GM21447 (cell line): Measurements from ENCODE around the gene PSMB7.

Experiments
- ATAC-seq: cut with Tn5 transposase; IDR thresholded peaks from one replicate; pipeline ENCODE4 v1.9.1; 2021; ENCODE audit not compliant: unreplicated experiment

The PSMB7 gene

DNA sequence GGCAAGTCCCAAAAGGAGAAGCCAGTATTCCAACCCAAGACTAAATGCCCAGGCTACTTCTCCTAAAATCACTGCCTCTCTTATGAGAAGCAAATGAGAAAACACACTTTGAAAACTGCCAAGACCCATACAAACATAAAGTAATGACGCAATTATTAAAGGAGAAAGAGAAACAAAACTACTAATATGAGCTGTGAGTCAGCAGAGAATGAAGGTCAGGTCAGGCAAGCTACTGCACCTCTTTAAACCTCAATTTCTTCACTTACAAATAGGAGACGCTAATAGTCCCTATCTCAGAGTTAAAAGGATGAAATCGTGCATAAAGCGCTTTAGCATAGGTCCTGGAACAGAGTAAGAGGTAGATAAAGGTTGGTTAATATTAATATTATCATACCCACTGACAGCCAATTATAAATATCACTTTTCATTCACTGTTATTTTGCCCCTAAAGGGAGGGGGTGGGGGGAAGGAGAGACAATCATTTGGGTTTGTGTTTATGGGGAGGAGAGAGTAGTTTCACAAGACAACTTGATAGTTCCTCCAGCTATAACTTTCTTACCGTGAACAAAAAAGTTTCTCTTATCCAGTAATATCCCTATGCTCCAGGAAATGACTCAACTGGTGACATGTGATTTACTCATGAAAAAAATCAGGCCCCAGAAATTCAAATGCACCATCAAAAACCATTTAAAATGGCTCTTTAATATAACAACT is 3.6 kb downstream of the PSMB7 start:
- no peak for ATAC-seq

DNA sequence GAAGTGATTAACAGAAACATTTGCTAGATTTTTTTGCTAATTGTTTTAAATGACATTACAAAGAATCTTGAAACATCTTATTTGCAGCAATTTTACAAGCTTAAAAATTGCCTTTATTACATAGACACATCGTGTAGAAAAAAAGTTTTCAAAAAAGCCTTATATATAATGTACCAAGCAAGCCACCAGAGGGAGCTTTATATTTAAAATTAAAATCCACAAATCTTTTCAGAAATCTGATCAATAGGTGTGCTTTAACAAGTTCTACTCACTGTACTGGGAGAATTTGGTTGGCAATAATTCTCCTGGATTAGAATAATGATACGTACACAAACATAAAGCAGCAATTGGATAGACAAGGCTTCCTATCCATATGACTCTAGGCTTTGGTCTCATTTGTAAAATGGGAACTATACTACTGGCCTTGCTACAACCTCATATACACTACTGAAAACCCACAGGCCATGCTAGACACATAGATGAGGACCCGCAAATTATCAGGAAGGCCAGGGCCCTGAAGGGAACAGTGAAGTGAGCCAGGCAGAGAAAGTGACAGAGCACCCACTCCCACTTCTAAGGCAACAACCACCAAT is 4.8 kb downstream of the PSMB7 start:
- ATAC-seq: no peak

DNA sequence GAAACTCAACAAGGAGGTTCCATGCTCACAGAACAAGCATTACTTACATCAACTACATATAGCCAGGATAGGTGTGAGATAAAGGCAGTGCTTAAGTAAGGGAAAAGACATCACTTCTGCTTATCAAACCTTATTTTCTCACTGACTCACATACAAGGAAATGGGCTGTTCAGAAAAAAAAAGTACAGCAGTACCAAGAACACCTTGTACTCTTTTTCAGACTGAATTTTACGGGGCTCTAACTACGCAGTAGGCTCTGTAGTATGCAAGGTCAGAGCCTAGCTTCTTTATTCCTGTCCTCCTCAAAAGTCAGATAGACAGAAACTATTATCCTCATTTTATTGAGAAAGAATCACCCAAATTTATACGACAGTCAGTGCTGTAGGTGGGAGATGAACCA is 5.8 kb downstream of the PSMB7 start:
- no peak for ATAC-seq

DNA sequence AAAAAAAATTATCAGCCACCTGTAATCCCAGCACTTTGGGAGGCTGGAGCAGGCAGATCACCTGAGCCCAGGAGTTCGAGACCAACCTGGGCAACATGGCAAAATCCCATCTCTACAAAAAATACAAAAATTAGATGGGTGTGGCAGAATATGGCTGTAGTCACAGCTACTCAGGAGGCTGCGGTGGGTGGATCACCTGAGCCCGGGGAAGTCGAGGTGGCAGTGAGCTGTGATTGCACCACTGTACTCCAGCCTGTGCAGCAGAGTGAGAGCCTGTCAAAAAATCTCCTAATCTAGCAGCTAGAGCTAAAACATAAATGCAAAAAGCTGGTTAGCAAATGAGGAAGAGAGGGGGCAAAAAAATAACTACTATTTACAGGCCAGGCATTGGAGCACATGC is 12.0 kb downstream of the PSMB7 start:
- ATAC-seq: no peak

DNA sequence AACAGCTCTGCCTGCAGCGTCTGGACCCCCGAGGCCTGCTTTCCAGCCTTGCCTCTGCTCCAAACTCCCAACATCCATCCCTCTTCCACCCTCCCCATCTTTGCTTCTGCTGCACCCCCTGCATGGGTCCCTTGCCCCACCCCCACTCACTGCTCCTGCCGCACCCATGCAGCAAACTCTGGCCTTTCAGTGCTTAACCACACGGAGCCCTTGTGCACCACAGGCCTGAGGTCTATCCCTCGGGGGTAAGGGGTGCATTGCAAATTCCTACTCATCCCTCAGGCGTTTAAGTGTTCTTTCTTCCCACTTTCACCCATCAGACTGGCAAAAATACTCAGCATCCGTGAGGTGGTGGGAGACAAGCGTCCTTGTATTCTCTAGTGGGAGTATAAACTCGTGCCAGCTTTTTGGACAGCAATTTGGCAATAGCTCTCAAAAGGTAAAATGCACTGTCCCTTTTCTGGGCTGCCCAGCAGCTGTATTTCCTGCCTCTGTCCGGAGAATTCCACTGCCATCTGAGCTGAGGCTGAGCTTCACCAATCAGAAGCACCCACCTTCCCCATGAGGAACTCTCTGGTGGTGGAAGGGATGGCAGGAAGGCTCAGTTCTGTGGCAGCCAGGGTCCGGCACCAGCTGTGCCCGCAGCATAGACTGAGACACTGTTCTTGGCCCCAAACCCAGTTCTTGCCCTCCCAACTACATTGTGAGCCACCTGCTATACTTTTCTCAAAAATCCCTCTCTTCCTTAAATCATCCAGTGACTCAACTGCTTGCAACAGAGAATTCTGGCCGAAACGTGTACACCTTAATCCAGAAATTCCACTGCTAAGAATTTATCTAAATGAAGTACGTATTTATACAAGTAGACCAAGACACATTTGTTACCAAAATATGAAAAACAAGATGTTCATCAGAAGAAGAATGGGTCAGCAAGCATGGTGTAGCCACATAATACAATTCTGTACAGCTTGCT is 15.0 kb downstream of the PSMB7 start:
- ATAC-seq: no peak

DNA sequence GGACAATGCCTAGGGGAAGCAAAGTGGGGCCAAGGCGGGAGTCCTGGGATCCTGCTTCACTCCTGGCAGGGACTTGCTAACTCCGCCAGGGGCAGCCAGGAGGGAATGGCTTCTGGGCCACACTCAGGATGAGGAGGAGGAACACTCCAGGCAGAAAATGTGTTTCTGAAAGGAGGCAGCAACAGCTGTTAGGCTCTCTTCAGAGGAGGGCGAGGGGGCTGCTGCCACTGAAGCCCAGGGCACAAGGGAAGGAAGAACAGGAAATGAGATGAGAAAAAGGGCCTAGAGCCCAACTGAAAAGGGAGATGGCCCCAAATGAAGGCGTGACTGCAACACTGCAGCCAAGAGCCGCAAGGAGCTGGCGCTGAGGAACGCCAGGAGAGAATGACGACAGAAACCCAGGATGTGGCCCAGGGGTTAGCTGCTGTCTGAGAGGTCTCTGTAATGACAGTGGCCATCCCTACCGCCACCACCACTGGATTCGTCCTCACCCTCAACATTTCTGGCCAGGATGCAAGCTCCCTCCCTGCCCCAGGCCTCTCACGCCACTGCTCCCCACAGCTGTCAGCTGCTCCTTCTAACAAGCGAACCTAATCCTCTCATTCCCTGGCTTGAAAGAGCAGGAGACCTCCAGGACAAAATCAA is 15.8 kb downstream of the PSMB7 start:
- ATAC-seq: no peak

DNA sequence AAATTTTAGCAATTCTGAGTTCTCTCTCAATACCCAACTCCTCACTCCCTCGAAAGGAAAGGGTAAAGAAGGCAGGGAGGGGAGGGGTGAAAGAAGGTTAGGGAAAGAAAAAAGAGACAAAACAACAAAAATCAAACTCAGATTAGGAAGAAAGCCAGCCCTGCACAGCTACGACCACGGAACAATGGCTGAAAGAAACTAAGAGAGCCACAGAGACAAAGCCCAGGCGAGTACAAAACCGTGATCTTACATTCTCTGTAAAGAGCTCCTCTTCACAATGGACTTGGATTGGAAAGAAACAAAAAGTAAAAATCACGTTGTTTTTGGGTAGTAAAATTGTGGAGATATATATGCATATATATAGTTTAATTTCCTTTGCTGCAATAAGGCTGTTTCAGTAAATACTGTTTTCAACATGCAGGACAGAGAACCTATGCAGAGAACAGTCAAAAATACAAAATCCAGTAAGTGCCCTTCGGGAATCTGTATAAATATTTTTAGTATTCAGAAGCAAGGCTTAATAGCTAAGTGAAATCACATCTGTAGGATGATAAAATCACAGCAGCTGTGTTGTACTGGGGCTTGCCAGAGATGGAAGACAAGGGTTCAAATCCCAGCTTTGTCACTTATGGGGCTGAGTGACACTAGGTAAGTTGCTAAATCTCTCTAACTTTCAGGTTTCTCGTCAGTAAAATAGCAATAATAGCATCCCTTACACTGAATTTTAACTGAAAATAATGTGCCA is 16.9 kb downstream of the PSMB7 start:
- no peak for ATAC-seq

DNA sequence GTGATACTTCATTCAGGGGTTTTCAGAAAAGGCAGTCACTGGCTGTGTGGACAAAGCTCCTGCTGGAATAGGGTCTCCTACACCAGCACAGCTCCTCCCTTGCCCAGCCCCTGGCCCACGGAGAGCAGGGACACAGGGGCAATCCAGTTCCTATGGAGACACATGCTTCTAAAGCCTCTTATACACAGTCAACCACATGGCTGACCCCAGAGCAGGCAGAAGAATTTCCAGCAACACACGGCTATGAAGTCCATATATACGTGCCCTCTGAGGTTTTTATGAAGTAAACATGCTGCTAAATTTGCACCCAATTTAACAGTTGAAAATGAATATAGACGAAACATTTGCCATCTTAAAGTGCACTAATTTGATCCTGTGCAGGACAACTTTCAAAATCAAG is 19.4 kb downstream of the PSMB7 start:
- no peak for ATAC-seq

DNA sequence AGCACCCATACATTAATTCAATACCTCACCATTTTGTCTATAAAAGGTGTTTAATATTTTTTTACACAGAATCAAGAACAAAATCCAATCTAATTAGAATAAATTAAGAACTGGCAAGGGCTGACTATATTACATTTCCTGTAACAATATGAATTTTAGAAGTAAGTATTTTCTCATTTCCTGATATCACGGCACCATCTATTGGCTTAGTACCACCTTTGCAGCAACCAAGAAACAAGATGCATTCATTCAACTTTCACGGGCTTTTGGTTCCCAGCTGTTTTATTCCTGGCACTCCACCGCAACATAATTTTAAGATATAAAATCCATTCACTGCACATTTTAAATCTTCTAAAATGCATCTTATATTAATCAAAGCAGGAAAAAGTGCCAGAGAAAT is 20.6 kb downstream of the PSMB7 start:
- no peak for ATAC-seq

DNA sequence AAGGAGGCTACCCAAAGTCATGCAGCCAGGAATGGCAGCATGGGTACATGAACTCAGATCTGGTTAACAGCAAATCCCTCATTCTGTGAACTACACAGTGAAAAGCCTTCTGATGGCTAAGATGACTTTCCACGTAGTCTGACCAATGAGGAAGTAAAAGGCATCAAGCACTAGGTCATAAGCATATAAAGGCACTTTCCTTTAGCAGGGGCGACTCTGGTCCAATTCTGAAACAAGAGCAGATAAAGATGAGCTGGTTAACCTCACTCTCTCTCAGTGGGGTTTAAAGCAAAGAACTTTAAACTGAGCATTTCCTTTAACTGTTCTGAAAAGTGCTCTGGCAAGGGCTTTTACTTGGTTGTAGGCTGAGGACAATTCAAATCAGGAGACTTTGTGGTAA is 21.1 kb downstream of the PSMB7 start:
- ATAC-seq: no peak

DNA sequence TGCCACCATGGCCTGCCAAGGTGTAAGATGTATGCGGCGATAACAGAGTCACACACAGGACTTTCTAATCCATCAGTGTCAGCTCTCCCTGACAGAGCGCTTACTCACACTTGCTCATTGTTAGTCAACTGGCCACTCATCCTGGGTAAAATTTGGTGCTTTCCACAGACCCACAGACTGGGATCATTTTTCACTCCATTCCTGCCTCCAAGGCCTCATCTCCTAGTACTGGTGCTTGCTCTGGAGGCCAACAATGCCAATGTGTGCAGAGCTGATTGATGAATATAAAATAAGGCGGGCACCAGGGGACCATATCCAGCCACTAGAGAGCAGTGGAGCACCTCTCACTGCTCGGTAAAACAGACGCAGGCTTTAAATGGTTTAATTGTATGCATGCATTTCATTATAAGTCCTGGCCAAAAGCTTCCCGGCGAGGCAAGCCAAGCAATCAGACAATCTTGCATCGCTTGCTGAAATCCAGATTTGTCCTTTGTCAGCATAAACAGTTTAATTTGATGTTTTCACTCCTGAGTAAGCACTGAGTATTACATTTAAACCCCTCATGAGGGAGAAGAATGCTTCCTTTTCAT is 22.3 kb downstream of the PSMB7 start:
- ATAC-seq: no peak

DNA sequence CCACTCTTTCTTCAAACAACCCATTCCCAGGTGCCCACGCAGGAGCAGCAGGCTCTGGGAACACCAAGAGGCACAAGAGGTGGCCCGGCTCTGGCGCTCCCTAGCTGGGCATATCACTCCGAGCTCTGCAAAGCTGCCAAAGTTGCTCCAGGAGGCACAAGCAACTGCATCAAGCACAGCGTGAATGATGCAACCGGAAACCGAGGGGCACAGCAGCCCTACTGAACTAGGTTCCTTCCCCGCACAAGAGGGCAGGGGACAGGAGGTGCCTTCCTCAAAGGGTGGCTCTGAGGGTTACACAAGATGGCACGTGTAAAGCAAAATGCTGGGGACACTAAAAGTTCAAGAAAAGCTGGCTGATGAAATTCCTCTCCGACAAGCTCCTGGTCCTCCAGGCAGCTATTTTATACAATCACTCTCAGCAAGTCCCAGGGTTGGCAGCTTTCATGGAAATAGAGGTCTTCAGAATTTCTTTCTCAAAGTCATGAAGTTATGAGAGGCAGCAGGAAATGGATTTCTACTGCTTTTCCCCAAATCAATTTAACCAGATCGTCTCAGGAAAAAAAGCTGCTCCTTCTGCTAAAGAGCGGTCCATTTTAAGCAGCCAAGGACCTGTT is 22.9 kb downstream of the PSMB7 start:
- ATAC-seq: no peak

DNA sequence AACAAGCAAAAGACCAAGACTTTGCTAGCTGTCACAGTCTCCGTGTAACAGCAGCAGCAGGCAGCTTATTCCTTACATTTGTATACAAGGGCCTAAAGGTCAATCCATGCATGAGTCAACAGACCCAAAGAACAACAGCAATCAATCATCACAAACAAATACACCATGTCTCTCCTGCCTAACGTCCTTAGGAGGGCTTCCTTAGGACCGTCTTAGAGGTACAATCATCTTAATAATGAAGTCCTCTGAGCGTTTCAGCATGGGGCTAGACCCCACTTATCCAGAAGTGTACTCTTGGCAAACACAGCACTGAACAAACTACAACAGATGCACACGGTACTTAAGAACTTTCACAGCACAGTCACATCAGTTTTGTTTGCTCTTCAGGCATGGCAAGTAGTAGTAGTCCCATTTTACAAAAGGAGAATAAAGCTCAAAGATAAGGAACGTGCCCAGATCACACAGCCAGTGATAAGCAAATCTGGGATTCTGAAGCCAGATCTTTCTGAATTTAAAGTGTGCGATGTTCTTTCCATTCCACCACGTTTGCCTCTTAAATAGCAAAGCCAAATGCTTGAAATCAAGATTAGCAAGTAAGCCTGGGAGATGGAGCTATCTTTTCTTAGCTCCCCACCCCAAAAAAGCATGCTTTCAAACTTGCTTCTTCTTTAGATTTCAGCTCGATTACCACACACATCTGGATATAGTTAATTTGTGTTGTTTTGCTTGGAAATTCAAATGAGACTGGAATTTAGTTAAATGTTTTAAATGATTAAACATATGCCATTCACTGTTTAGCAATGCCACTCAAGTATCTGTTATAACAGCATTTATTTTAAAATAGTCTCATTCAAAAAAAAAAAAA is 24.2 kb downstream of the PSMB7 start:
- no peak for ATAC-seq

DNA sequence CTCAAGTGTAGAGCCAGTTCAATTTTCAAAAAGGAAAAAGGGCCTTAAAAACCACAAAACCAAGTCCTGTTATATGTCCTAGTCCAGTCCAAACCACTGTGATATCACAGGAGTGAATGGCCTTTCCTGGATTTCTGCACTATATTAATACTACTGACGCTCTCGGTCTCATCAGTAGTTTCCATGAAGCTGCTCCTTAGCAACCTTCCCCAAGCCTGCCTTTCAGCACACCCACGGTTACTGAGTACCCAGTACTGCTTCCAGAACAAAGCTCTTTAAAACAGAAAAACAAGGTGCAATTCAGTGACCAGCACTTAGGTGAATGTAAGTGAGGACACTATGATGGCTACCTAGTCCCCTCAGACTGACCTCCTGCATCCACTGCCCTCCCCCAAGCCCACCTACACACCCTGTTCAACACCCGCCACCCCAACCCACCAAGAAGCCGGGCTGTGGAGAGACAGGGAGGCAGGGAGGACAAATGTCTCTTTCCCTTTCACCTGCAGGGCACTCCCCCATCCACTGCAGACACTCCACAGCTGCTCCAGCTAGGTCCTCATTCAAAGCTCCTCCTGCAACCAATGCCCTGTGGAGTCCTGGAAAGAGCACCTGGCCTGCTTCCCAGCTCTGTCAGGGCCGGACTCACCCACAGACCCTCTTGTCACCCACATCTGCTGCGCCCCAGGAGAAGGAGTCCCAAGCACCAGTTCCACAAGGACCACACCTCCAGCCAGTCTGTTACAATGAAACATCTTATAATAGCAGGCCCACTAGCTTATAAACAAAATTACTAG is 25.9 kb downstream of the PSMB7 start:
- ATAC-seq: no peak

DNA sequence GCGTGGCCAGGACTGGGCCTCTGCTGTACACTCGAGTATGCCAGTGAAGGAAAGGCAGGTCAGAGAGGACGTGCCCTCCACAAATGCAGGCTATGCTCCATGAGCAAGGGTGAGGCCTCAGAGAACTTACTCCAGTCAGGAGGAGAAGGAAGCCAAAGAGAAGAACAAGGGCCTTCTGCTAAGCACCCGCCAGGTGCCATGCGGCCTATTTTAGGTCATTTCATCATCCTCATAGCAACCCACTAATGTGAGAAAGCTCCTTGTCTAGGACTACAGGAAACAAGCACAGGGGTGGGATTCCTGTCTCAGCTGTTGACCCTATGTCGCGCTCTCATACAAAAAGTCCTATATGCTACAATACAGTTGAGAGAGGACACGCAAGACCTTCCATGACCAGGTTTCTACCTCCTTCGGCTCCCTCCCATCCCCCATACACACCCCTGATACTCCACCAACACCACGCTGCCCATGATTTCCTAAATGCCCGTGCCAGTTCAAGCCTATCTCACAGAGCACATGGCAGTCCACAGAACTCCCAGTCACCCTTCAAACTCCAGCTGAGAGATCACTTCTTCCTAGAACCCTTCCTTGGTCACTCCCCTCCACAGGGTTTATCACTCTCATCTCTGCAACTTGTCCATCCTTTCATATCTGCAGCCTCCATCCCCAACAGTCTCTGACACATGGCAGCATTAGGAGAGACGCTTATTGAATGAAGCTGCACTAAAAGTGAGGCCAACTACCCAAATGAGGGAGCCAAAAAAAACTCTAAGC is 26.8 kb downstream of the PSMB7 start:
- no peak for ATAC-seq

DNA sequence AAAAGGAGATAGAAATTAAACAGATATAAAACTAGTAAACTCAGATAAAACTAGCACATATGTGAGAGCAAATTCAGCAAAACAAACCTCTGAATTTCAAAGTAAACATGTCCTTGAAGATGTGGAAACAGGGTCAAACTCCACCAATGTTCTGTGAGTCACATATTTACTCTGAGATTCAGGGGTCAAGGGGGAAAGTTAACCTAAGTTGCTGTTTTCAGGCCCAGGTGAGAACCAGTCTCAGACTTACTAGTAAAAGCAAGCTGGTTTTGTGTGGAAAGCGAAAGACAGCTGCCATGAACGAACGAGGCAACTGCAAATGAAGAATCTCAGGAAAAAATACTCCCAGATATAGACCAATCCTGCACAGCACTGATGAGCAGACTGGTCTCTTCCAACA is 29.0 kb downstream of the PSMB7 start:
- no peak for ATAC-seq

DNA sequence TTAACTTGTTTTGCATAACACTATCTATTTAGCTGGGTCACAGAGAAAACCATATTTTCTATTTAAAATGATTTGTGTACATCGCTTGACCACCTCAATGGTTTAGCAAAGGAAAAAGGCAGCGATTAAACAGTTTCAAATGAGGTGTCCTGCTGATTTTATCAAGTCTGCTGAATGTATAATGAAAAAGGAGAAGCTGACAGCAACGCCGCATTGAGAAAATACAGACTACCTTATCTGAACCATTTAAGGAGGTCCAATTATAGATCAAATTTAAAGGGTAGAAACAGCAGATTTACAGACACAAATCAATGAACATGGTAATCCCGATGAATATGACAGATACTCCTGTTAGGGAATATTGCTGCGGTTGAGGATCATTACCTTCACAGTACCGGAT is 29.6 kb downstream of the PSMB7 start:
- ATAC-seq: no peak
